Smooth muscle cell (in vitro differentiated cells): ENCODE data around the gene NCL. TPM values are rescaled to one million over a fixed set of nuclear protein-coding genes. Genes with fewer than 3 reads are reported as not detected.

Experiments
- DNase-seq: peaks from one replicate; lab custom pipeline; 2025; ENCODE audit not compliant: unreplicated experiment; lab: John Stamatoyannopoulos, UW
- H2AFZ ChIP-seq: fragments of 200-600 bp; sonication (generic); 2 replicates; pipeline ENCODE4 v1.6.0; 2016; ENCODE audit warnings: antibody characterized with exemption, low read depth, mild to moderate bottlenecking
- H3F3A ChIP-seq: fragments of 200-600 bp; sonication (generic); 2 replicates; pipeline ENCODE4 v1.6.0; 2017; ENCODE audit warnings: antibody characterized with exemption, low read depth
- H3K27ac ChIP-seq: fragments of 200-600 bp; sonication (generic); 2 replicates; pipeline ENCODE4 v1.5.1; 2016; ENCODE audit warnings: low read depth, mild to moderate bottlenecking
- H3K27me3 ChIP-seq: fragments of 200-600 bp; sonication (generic); 2 replicates; pipeline ENCODE4 v1.6.1; 2016; ENCODE audit warnings: low read depth, mild to moderate bottlenecking
- H3K36me3 ChIP-seq: fragments of 200-600 bp; sonication (generic); 2 replicates; pipeline ENCODE4 v1.5.1; 2016; ENCODE audit warnings: low read depth
- H3K4me1 ChIP-seq: fragments of 200-600 bp; sonication (generic); 2 replicates; pipeline ENCODE4 v1.5.1; 2016; ENCODE audit warnings: low read depth
- H3K4me2 ChIP-seq: fragments of 200-600 bp; sonication (generic); 2 replicates; pipeline ENCODE4 v1.6.0; 2016; ENCODE audit warnings: mild to moderate bottlenecking
- H3K4me3 ChIP-seq: fragments of 200-600 bp; sonication (generic); 2 replicates; pipeline ENCODE4 v1.5.1; 2016; ENCODE audit warnings: mild to moderate bottlenecking
- H3K79me2 ChIP-seq: fragments of 200-600 bp; sonication (generic); 2 replicates; pipeline ENCODE4 v1.6.0; 2016; ENCODE audit warnings: low read depth, mild to moderate bottlenecking
- H3K9ac ChIP-seq: fragments of 200-600 bp; sonication (generic); 2 replicates; pipeline ENCODE4 v1.6.0; 2016; ENCODE audit warnings: low read depth
- H3K9me3 ChIP-seq: fragments of 200-600 bp; sonication (generic); replicated peaks from 2 replicates; pipeline ENCODE4 v1.5.1; 2016; ENCODE audit warnings: low read depth
- H4K20me1 ChIP-seq: fragments of 200-600 bp; sonication (generic); 2 replicates; pipeline ENCODE4 v1.6.0; 2016; ENCODE audit warnings: low read depth
- WGBS: methylation state at CpG from one replicate; pipeline ENCODE4 v1.1.7; 2016; ENCODE audit warnings: low lambda C conversion rate; 5-methylcytosine and 5-hydroxymethylcytosine counted together
- polyA plus RNA-seq: library from polyadenylated mRNA; unstranded; fragments of >200 nt; fragmentation: Nextera tagmentation; extraction: Ambion mirVana; gene quantifications from 2 replicates; pipeline ENCODE4 v1.2.1, GENCODE V29; 2016
- total RNA-seq: library from RNA; depleted of rRNA; stranded (reverse); fragments of >200 nt; gene quantifications from 2 replicates; pipeline ENCODE4 v1.2.3, GENCODE V29; 2014
- TF ChIP-seq, protein P1 (sequence below): fragments of 200-600 bp; sonication (generic); IDR thresholded peaks from 2 replicates; pipeline ENCODE4 v1.5.1; 2017; ENCODE audit warnings: borderline replicate concordance, mild to moderate bottlenecking, antibody characterized with exemption; ENCODE audit not compliant: insufficient read depth, poor library complexity, severe bottlenecking

NCL gene, protein sequence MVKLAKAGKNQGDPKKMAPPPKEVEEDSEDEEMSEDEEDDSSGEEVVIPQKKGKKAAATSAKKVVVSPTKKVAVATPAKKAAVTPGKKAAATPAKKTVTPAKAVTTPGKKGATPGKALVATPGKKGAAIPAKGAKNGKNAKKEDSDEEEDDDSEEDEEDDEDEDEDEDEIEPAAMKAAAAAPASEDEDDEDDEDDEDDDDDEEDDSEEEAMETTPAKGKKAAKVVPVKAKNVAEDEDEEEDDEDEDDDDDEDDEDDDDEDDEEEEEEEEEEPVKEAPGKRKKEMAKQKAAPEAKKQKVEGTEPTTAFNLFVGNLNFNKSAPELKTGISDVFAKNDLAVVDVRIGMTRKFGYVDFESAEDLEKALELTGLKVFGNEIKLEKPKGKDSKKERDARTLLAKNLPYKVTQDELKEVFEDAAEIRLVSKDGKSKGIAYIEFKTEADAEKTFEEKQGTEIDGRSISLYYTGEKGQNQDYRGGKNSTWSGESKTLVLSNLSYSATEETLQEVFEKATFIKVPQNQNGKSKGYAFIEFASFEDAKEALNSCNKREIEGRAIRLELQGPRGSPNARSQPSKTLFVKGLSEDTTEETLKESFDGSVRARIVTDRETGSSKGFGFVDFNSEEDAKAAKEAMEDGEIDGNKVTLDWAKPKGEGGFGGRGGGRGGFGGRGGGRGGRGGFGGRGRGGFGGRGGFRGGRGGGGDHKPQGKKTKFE
- total RNA-seq (106 and 108 TPM in 2 replicates), polyA plus RNA-seq (219 and 296 TPM in 2 replicates)

DNA sequence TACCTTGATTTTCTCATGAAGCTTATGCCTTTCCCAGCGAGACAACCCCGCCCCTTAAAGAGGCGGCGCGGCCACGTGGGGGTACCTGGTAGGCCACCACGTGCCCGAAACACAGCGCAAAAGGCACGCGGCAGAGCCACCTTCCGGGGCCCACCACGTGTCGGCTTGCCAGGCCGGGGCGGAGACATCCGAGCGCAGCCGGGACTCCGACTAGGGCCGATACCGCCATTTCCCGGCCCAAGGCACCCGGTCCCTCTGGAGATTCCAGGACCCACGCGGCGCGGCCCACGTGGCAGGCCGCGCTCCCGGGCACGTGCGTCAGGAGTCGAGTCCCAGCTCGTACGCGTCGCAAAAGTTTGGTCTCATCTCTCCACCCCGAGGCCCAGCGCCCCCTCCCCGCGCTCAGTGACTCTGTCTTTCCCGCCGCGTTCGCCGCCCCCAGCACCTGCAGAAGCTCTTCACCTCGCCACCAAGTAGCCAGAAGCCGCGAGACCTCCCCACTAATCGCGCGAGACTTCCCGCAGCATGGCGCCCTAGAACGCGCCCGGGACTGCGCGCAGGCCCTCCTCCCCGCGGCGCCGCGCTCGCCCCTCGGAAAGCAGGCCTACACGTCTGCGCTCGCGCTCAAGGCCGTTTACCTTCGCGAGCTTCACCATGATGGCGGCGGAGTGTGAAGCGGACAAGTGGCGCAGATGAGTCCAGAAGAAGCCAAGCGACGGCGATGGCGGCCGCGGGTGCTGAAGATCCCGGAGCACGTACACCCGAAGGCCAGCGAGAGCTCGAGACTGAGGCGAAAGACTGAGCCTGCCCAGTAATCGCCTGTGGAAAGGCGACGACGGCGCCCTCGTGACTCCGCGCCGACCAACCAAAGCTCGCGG lies at the start of gene NCL:
Gene NCL, minus strand, starts transcription at position 787 of the 878 bp plus-strand sequence. Its CDS starts 131 bp downstream, at position 656.
- Histone ChIP-seq H3K36me3 (peaks cover 21% of the 10 kb centered on the region), H3K4me3 (peak within 1 kb of the TSS; percentile 86), H3K9ac (peak within 1 kb of the TSS; percentile 99), H3K27ac (peak within 1 kb of the TSS; percentile 98), H3K4me2 (peak within 1 kb of the TSS; percentile 96), H2AFZ (peak within 1 kb of the TSS; percentile 93), H3K79me2 (peaks cover 43% of the 10 kb centered on the region), H4K20me1 (peaks cover 52% of the 10 kb centered on the region), H3K9me3 (no peaks in the 10 kb centered on the region), H3K27me3 (no peaks in the 10 kb centered on the region), H3K4me1 (peaks cover 21% of the 10 kb centered on the region), H3F3A (peaks cover 11% of the 10 kb centered on the region)
- WGBS = under 1% methylated on average over 90 of the region's 102 CpGs
- peak; percentile 93 for DNase-seq
- TF ChIP-seq, protein P1, sequence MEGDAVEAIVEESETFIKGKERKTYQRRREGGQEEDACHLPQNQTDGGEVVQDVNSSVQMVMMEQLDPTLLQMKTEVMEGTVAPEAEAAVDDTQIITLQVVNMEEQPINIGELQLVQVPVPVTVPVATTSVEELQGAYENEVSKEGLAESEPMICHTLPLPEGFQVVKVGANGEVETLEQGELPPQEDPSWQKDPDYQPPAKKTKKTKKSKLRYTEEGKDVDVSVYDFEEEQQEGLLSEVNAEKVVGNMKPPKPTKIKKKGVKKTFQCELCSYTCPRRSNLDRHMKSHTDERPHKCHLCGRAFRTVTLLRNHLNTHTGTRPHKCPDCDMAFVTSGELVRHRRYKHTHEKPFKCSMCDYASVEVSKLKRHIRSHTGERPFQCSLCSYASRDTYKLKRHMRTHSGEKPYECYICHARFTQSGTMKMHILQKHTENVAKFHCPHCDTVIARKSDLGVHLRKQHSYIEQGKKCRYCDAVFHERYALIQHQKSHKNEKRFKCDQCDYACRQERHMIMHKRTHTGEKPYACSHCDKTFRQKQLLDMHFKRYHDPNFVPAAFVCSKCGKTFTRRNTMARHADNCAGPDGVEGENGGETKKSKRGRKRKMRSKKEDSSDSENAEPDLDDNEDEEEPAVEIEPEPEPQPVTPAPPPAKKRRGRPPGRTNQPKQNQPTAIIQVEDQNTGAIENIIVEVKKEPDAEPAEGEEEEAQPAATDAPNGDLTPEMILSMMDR = no peak

GRCh38 chr2:231513746-231514224 lies 49.5 kb upstream of the NCL start:
- DNase-seq = no peak
- no peaks in the 10 kb centered on the region for H3K9me3 ChIP-seq

GRCh38 chr2:231512222-231512621 lies 47.9 kb upstream of the NCL start:
- 93% methylated on average over 5 of the region's 5 CpGs for WGBS
- TF ChIP-seq, protein P1 = no peak
- no peak overlapping the region for H2AFZ ChIP-seq
- H3K9me3 ChIP-seq = no peaks in the 10 kb centered on the region
- no peaks in the 10 kb centered on the region for H3K36me3 ChIP-seq
- no peak for DNase-seq
- H3K27ac ChIP-seq = no peak overlapping the region
- H3K4me1 ChIP-seq = peaks cover 4% of the 10 kb centered on the region
- H3K27me3 ChIP-seq = no peaks in the 10 kb centered on the region
- H3K9ac ChIP-seq = no peak overlapping the region
- no peaks in the 10 kb centered on the region for H4K20me1 ChIP-seq
- H3K79me2 ChIP-seq = no peaks in the 10 kb centered on the region
- no peaks in the 10 kb centered on the region for H3F3A ChIP-seq
- H3K4me3 ChIP-seq = no peak overlapping the region
- no peak overlapping the region for H3K4me2 ChIP-seq

More at GRCh38 chr2:231513746-231514224, 49.5 kb upstream of the NCL start:
- H3F3A ChIP-seq = no peaks in the 10 kb centered on the region
- peak overlapping the region; percentile 72 for H3K27ac ChIP-seq
- no peaks in the 10 kb centered on the region for H3K79me2 ChIP-seq
- WGBS = 25% methylated on average over 7 of the region's 7 CpGs
- peak overlapping the region; percentile 80 for H3K9ac ChIP-seq
- H3K4me2 ChIP-seq = peak overlapping the region; percentile 90
- no peaks in the 10 kb centered on the region for H3K27me3 ChIP-seq
- peak overlapping the region; percentile 83 for H2AFZ ChIP-seq
- TF ChIP-seq, protein P1 = no peak
- H3K36me3 ChIP-seq = no peaks in the 10 kb centered on the region
- H3K4me3 ChIP-seq = peak overlapping the region; percentile 66
- H3K4me1 ChIP-seq = peaks cover 4% of the 10 kb centered on the region
- H4K20me1 ChIP-seq = no peaks in the 10 kb centered on the region
